HG03060 (cell line): Measurements from ENCODE around the gene PCDHA12.

Source experiments
- ATAC-seq: cut with Tn5 transposase; IDR thresholded peaks from one replicate; pipeline ENCODE4 v1.9.1; 2021; ENCODE audit warnings: low read depth, moderate number of reproducible peaks; ENCODE audit not compliant: unreplicated experiment

Gene PCDHA12

DNA sequence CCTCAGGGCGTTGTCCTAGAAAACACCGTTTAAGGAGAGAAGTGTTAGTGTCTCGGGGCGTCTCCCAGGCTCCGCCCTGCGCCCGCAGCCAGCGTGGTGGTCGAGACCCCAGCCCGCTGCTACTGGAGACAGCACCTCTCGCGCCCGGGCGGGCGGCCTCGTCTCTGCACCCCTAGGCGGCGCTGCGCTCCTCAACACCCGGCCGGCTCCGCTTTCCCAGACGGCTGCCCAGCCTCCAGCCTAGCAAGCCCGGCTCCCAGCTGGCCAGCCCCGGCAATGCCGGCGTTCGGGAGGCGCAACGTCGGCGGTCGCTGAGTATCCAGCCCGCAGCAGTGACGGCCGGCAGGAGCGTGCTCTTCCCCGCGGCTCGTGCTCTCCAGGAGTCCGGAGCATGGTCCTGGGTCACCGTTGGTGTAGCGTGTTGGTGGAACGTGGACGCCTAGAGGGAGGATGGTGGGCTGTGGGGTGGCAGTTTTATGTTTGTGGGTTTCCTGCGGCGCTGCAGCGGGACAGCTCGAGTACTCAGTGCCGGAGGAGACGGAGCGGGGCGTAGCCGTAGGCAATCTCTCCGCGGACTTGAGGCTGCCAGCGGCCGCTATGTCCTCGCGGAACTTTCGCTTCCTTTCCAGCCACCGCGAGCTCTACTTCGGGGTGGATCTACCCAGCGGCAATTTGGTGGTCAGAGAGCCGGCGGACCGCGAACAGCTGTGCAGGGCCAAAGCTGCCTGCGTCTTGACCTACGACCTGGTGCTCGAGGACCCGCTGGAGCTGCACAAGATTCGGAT, 51.5 kb downstream of the PCDHA12 start:
- ATAC-seq: no peak

GRCh38 chr5:140927228-140927573, 52.1 kb downstream of the PCDHA12 start:
- ATAC-seq: no peak
